ENCODE data around the gene GALNT6. TPM values are rescaled to one million over a fixed set of nuclear protein-coding genes. Genes with fewer than 3 reads are reported as not detected.
A peak's percentile ranks its signal among the peaks of the same experiment; 100 is the strongest.

GALNT6 gene
- total RNA-seq, 3 donors from 2014 or later: 10.8 to 16.9 (median 11.9) TPM

DNA sequence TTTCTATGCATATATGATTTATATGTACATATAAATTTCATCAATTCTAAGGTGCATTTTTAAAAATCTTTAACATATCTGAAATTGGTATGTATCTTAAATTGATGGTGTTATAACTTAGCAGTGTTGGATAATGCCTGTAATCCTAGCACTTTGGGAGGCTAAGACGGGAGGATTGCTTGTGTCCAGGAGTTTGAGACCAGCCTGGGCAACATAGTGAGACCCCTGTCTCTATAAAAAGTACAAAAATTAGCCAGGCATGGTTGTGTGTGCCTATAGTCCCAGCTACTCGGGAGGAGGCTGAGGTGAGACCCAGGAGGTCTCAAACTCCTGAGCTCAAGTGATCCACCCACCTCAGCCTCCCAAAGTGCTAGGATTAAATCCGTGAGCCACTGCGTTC, 6.5 kb upstream of the GALNT6 start:
- Mint-ChIP-seq H3K36me3 (ENCODE audit: insufficient read depth) (no peaks in the 10 kb centered on the region), H3K27me3 (ENCODE audit: low read depth) (no peaks in the 10 kb centered on the region), H3K4me3 (no peak overlapping the region), H3K9me3 (no peaks in the 10 kb centered on the region), H3K4me1 (ENCODE audit: low read depth) (peaks cover 37% of the 10 kb centered on the region)
- DNase-seq: no peak
- ATAC-seq: no peak

GRCh38 chr12:51395283-51396230, 4.4 kb upstream of the GALNT6 start:
- Mint-ChIP-seq H3K4me3 (peak overlapping the region; percentile 19), H3K4me1 (ENCODE audit: low read depth) (peaks cover 51% of the 10 kb centered on the region), H3K36me3 (ENCODE audit: insufficient read depth) (no peaks in the 10 kb centered on the region), H3K9me3 (no peaks in the 10 kb centered on the region), H3K27me3 (ENCODE audit: low read depth) (no peaks in the 10 kb centered on the region)
- DNase-seq (peak; percentile 12), ATAC-seq (peak; percentile 28 to 40)

DNA sequence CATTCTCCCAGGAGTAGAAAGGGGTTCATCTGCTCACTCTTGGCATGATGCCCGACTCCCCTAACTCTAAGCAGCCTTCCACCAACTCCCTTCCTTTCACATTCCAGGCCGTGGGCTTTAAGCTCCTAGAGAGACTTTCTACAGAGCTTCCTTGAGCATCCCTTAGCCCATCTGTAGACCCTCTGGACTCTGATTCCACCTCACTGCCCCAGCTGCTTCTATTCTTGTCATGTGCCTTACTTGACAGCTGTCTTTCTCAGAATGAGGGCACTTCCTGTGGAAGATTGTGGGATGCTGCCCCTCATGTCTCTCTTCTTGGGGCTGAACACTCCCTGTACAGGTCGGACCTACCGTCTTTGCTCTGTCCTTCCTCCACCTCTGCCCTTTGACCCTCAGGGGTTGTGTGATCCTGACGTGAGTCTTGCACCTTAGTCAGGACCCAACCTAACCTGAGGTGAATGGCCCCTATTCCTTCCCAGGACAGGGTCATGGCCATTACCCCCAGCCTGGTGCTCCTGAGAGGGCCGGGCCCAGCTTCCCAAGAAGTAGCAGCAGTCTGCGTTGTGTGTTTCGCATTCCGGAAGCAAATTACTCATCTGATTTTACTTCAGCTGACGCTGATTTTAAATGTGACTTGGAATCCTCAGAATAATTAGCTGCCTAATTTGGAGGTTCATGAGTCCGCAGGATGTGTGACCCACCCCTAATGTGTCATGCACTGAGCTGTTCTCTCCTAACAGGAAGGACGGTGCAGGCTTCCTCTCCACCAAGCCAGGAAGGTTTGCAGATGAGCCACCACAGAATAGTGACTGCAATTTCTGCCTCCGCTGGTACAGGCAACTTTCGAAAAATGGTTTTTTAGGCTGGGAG, 2.7 kb upstream of the GALNT6 start:
- no peaks in the 10 kb centered on the region for H3K27me3 Mint-ChIP-seq (ENCODE audit: low read depth)
- H3K9me3 Mint-ChIP-seq: no peaks in the 10 kb centered on the region
- peak; percentile 56 for DNase-seq
- H3K4me1 Mint-ChIP-seq (ENCODE audit: low read depth): peaks cover 64% of the 10 kb centered on the region
- H3K36me3 Mint-ChIP-seq (ENCODE audit: insufficient read depth): no peaks in the 10 kb centered on the region
- peak overlapping the region; percentile 71 for H3K4me3 Mint-ChIP-seq
- ATAC-seq: peak; percentile 64 to 65

DNA sequence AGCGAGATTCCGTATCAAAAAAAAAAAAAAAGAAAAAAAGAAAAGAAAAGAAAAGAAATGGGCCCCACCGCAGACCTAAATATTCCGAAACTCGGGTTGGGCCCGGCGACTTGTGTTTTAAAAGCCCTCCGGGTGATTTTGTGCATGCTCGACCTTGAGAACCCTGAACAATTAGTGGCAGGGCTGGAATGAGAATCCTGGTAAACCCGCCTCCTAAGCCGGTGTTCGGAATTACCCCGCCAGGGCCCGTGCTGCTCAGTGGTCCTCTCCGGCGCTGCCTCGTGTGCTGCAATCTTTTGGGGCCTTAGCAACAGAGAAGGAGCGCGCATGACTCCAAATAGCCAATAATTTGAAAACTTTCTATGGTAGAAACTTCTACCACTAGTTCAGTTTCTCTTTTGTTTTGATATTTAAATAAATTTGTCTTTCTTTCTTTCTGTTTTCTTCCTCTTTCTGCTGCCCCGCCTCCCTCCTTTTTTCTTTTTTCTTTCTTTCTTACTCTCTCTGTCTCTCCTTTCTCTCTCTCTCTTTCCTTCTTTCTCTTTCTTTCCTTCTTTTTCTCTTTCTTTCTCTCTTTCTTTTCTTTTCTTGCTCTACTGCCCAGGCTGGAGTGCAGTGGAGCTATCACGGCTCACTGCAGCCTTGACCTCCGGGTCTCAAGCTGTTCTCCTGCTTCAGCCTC, 1.5 kb upstream of the GALNT6 start:
- ATAC-seq (peak; percentile 10 to 20), DNase-seq (peak; percentile 14)

DNA sequence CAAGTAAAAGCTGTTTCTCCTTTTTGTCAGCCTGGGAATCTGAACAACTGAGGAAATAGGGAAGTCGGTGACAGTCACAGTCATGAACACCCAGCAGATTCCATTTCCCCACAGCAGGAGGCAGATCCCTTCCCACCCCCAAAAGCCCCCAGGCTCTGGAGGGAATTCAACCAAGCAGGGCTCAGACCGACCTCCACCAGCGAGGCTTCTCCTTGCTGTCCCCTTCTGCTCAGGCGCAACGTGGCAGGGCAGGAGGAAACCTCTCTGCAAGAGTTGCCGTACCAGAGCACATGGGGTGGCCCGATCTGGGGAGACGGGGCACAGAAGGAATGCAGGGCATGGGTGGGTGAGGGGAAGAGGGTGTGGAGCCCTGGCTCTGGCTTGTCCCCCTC, 319 bp downstream of the GALNT6 start:
- peaks cover 76% of the 10 kb centered on the region for H3K4me1 Mint-ChIP-seq (ENCODE audit: low read depth)
- DNase-seq (peak; percentile 20), ATAC-seq (peak; percentile 3 to 16)
- H3K9me3 Mint-ChIP-seq: no peaks in the 10 kb centered on the region
- no peaks in the 10 kb centered on the region for H3K27me3 Mint-ChIP-seq (ENCODE audit: low read depth)
- peak overlapping the region; percentile 91 for H3K4me3 Mint-ChIP-seq
- H3K36me3 Mint-ChIP-seq (ENCODE audit: insufficient read depth): peaks cover 2% of the 10 kb centered on the region

More for the DNA sequence above, 1.5 kb upstream of the GALNT6 start:
- Mint-ChIP-seq H3K4me1 (ENCODE audit: low read depth) (peaks cover 71% of the 10 kb centered on the region), H3K27me3 (ENCODE audit: low read depth) (no peaks in the 10 kb centered on the region), H3K36me3 (ENCODE audit: insufficient read depth) (no peaks in the 10 kb centered on the region), H3K9me3 (no peaks in the 10 kb centered on the region), H3K4me3 (peak overlapping the region; percentile 78)

- no peak for ATAC-seq
- H3K4me3 Mint-ChIP-seq: peak overlapping the region; percentile 91
- DNase-seq: no peak
- H3K4me1 Mint-ChIP-seq (ENCODE audit: low read depth): peaks cover 72% of the 10 kb centered on the region
- no peaks in the 10 kb centered on the region for H3K27me3 Mint-ChIP-seq (ENCODE audit: low read depth)
- H3K36me3 Mint-ChIP-seq (ENCODE audit: insufficient read depth): peaks cover 2% of the 10 kb centered on the region
- no peaks in the 10 kb centered on the region for H3K9me3 Mint-ChIP-seq
These were observed 749 bp downstream of the GALNT6 start for GRCh38 chr12:51390457-51390856.

DNA sequence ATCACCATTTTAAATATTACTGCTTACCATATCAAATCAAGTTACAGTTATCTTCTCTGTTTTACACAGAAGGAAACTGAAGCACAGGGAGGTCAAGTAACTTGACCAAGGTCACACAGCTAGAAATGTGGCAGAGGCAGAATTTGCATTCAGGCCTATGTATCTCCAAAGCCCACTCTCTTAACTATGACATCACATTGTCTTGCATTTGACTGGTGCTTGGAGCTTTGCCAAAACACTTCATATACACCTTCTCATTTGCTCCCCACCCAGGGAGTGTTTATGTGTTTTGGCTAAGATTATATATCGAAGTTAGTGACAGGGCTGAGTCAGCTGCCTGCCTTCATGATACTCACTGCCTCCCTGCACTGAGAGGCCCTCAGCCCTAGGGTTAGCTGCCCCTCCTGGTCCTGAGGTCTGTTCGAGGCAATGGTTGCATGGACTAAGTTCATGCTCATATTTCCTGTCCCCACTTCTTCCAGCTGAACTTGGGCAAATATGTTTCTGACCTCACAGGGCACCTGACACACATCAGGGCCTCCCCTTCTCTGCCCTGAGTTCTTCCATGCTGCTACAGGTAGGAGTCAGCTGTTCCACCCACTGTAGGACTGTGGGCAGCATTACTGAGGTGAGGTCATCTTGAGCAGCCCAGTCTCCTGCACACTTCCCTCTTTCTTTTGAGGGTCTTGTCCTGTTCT, 1.8 kb downstream of the GALNT6 start:
- H3K4me3 Mint-ChIP-seq: no peak overlapping the region
- peak; percentile 9 for DNase-seq
- H3K27me3 Mint-ChIP-seq (ENCODE audit: low read depth): no peaks in the 10 kb centered on the region
- peaks cover 65% of the 10 kb centered on the region for H3K4me1 Mint-ChIP-seq (ENCODE audit: low read depth)
- H3K9me3 Mint-ChIP-seq: no peaks in the 10 kb centered on the region
- peak; percentile 25 to 30 for ATAC-seq
- peaks cover 2% of the 10 kb centered on the region for H3K36me3 Mint-ChIP-seq (ENCODE audit: insufficient read depth)

GRCh38 chr12:51388846-51389245, 2.4 kb downstream of the GALNT6 start:
- H3K4me3 Mint-ChIP-seq: no peak overlapping the region
- H3K27me3 Mint-ChIP-seq (ENCODE audit: low read depth): no peaks in the 10 kb centered on the region
- H3K9me3 Mint-ChIP-seq: no peaks in the 10 kb centered on the region
- peaks cover 64% of the 10 kb centered on the region for H3K4me1 Mint-ChIP-seq (ENCODE audit: low read depth)
- H3K36me3 Mint-ChIP-seq (ENCODE audit: insufficient read depth): peaks cover 2% of the 10 kb centered on the region
- no peak for ATAC-seq
- no peak for DNase-seq

DNA sequence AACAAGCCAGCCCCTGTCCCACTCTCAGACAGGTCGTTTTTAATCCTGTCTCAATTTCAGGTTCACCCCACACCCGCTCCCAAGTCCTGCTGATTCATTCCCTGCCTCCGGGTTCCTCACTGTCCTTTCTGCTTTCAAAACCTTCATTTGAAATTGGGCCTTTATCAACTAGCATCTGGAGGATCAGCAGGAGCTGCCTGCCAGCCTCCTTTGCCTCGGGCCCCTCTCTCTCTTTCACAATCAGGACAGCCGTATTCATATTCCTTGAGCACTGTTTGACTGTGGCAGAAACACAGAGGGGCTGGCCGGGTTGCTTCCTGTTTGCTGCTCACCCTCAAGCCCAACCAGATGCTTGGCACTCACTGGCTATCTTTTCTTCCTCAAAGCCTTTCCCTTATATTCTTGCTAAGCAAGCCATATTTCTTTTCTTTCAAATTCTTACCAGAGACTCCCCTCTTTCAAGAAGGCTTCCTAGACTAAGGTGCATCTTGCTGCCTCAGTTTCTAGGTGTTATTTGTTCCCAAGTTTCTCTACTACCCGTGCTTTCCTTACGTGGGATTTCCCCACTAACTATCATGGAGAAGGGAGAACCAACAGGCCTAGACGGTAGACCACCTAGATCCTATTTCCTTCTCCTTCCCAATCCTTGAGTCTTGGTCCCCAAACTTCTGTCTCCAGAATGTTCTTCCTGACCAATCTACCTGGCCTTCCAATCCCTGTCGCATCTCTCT, 3.0 kb downstream of the GALNT6 start:
- no peak overlapping the region for H3K4me3 Mint-ChIP-seq
- no peak for DNase-seq
- peaks cover 2% of the 10 kb centered on the region for H3K36me3 Mint-ChIP-seq (ENCODE audit: insufficient read depth)
- no peaks in the 10 kb centered on the region for H3K27me3 Mint-ChIP-seq (ENCODE audit: low read depth)
- H3K4me1 Mint-ChIP-seq (ENCODE audit: low read depth): peaks cover 64% of the 10 kb centered on the region
- H3K9me3 Mint-ChIP-seq: no peaks in the 10 kb centered on the region
- no peak for ATAC-seq

DNA sequence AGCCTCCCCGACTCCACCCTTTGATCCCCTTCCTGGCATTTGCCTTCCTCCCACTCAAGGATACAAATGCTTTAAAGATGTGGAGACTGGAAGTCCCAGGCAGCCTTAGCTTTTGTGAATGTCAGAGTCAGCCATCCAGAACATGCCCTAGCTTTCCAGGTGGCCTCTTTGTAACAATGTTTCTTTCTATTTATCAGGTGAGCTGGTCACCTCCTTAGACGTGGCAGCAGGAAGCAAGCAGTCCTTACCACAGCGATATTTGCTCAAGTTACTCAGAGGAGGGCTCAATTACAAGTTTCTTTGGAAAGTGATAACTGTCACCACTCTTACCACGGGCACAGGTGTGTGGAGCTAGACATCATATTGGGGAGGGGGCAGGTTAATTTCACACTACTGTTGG, 4.9 kb downstream of the GALNT6 start:
- Mint-ChIP-seq H3K4me1 (ENCODE audit: low read depth) (peaks cover 67% of the 10 kb centered on the region), H3K27me3 (ENCODE audit: low read depth) (no peaks in the 10 kb centered on the region), H3K4me3 (no peak overlapping the region), H3K9me3 (no peaks in the 10 kb centered on the region), H3K36me3 (ENCODE audit: insufficient read depth) (peaks cover 12% of the 10 kb centered on the region)
- DNase-seq (no peak), ATAC-seq (no peak)

- Mint-ChIP-seq H3K9me3 (no peaks in the 10 kb centered on the region), H3K4me1 (ENCODE audit: low read depth) (peaks cover 42% of the 10 kb centered on the region), H3K27me3 (ENCODE audit: low read depth) (no peaks in the 10 kb centered on the region), H3K4me3 (peak overlapping the region; percentile 29), H3K36me3 (ENCODE audit: insufficient read depth) (peaks cover 23% of the 10 kb centered on the region)
- ATAC-seq: peak; percentile 37 to 43
- DNase-seq: no peak
These were observed 7.8 kb downstream of the GALNT6 start for GRCh38 chr12:51383269-51383905.

DNA sequence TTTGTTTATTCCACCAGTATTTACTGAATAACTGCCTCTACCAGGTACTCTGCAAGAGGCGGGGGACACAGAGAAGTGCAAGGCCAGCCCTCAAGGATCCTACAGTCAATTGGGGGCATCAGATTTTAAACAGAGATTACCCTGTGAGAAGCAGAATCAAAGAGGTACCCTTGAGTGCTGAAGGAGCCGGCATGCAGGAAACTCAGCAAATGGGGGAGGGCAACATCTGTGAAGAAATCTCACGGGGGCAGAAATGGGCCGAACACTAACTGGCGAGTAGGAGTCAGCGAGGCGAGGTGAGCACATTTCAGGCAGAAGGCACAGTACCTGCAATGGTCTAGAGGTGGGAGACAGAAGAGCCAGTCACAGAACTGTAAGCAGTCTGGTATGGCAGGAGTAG, 9.0 kb downstream of the GALNT6 start:
- H3K27me3 Mint-ChIP-seq (ENCODE audit: low read depth): no peaks in the 10 kb centered on the region
- DNase-seq (no peak), ATAC-seq (no peak)
- H3K4me1 Mint-ChIP-seq (ENCODE audit: low read depth): peaks cover 39% of the 10 kb centered on the region
- H3K4me3 Mint-ChIP-seq: no peak overlapping the region
- peaks cover 31% of the 10 kb centered on the region for H3K36me3 Mint-ChIP-seq (ENCODE audit: insufficient read depth)
- no peaks in the 10 kb centered on the region for H3K9me3 Mint-ChIP-seq
